SK-N-SH treated with all-trans-retinoic acid at 6 μM for 48 hours (cell line): ENCODE data around the gene PXDC1.

Experiments
- ATAC-seq: fragments of 200-7000 bp; cut with Tn5 transposase; 3 replicates; pipeline ENCODE4 v1.9.1; 2020; ENCODE audit warnings: mild to moderate bottlenecking, moderate library complexity
- ARNTL ChIP-seq: fragments of 450-650 bp; formaldehyde crosslinking; IDR thresholded peaks from 2 replicates; pipeline ENCODE4 v1.5.0; 2020; ENCODE audit warnings: low read depth, mild to moderate bottlenecking, moderate library complexity, borderline replicate concordance
- BACH2 ChIP-seq: fragments of 250-450 bp; sonication (Bioruptor Pico); IDR thresholded peaks from 2 replicates; pipeline ENCODE4 v1.9.0; 2021; ENCODE audit warnings: mild to moderate bottlenecking, borderline replicate concordance
- CSDC2 ChIP-seq: fragments of 250-450 bp; sonication (Bioruptor Pico); IDR thresholded peaks from 2 replicates; pipeline ENCODE4 v1.5.0; 2020; ENCODE audit warnings: mild to moderate bottlenecking, moderate library complexity
- CSRNP3 ChIP-seq: fragments of 250-450 bp; sonication (Bioruptor Pico); IDR thresholded peaks from 2 replicates; pipeline ENCODE4 v1.5.1; 2021; ENCODE audit warnings: mild to moderate bottlenecking, moderate library complexity
- ESRRG ChIP-seq: fragments of 250-450 bp; sonication (Bioruptor Pico); IDR thresholded peaks from 2 replicates; pipeline ENCODE4 v1.6.1; 2021; ENCODE audit warnings: mild to moderate bottlenecking
- GLIS3 ChIP-seq: fragments of 250-450 bp; sonication (Bioruptor Pico); IDR thresholded peaks from 2 replicates; pipeline ENCODE4 v1.5.0; 2020; ENCODE audit warnings: mild to moderate bottlenecking, moderate library complexity
- ISL1 ChIP-seq: fragments of 250-450 bp; sonication (Bioruptor Pico); IDR thresholded peaks from 2 replicates; pipeline ENCODE4 v2.1.2; 2022; ENCODE audit warnings: mild to moderate bottlenecking, moderate library complexity
- OSR1 ChIP-seq: fragments of 250-450 bp; sonication (Bioruptor Pico); IDR thresholded peaks from 2 replicates; pipeline ENCODE4 v1.8.0; 2022; ENCODE audit warnings: moderate library complexity, mild to moderate bottlenecking, inconsistent platforms
- POU6F1 ChIP-seq: fragments of 250-450 bp; sonication (Bioruptor Pico); IDR thresholded peaks from 2 replicates; pipeline ENCODE4 v1.8.0; 2021; ENCODE audit warnings: low read depth, mild to moderate bottlenecking, moderate library complexity, borderline replicate concordance
- PPARA ChIP-seq: fragments of 250-450 bp; sonication (Bioruptor Pico); IDR thresholded peaks from 2 replicates; pipeline ENCODE4 v1.5.0; 2020; ENCODE audit warnings: mild to moderate bottlenecking, borderline replicate concordance
- RARB ChIP-seq: fragments of 250-450 bp; sonication (Bioruptor Pico); IDR thresholded peaks from 2 replicates; pipeline ENCODE4 v1.8.0; 2021; ENCODE audit warnings: mild to moderate bottlenecking, moderate library complexity
- SNAI2 ChIP-seq: fragments of 250-450 bp; sonication (Bioruptor Pico); IDR thresholded peaks from 2 replicates; pipeline ENCODE4 v1.5.0; 2020; ENCODE audit warnings: mild to moderate bottlenecking, moderate library complexity
- TCF4 ChIP-seq: fragments of 250-450 bp; sonication (Bioruptor Pico); IDR thresholded peaks from 2 replicates; pipeline ENCODE4 v1.8.0; 2021; ENCODE audit warnings: mild to moderate bottlenecking, moderate library complexity, borderline replicate concordance
- TOX ChIP-seq: fragments of 250-450 bp; sonication (Bioruptor Pico); IDR thresholded peaks from 2 replicates; pipeline ENCODE4 v1.8.0; 2021; ENCODE audit warnings: mild to moderate bottlenecking, moderate library complexity, borderline replicate concordance
- TSHZ2 ChIP-seq: fragments of 250-450 bp; sonication (Bioruptor Pico); IDR thresholded peaks from 2 replicates; pipeline ENCODE4 v1.5.0; 2020; ENCODE audit warnings: mild to moderate bottlenecking, moderate library complexity
- ZC3H10 ChIP-seq: fragments of 250-450 bp; sonication (Bioruptor Pico); IDR thresholded peaks from 2 replicates; pipeline ENCODE4 v1.5.1; 2021; ENCODE audit warnings: mild to moderate bottlenecking, moderate library complexity
- ZFP3 ChIP-seq: fragments of 250-450 bp; sonication (Bioruptor Pico); IDR thresholded peaks from 2 replicates; pipeline ENCODE4 v1.5.0; 2020; ENCODE audit warnings: mild to moderate bottlenecking, moderate library complexity
- ZFP30 ChIP-seq: fragments of 450-650 bp; formaldehyde crosslinking; IDR thresholded peaks from 2 replicates; pipeline ENCODE4 v1.5.0; 2022; ENCODE audit warnings: mild to moderate bottlenecking, moderate library complexity
- ZNF70 ChIP-seq: fragments of 450-650 bp; formaldehyde crosslinking; IDR thresholded peaks from 2 replicates; pipeline ENCODE4 v1.5.0; 2020; ENCODE audit warnings: mild to moderate bottlenecking, moderate library complexity
- ZNF8 ChIP-seq: fragments of 450-650 bp; formaldehyde crosslinking; IDR thresholded peaks from 2 replicates; pipeline ENCODE4 v1.5.0; 2020; ENCODE audit warnings: mild to moderate bottlenecking, moderate library complexity
- TF ChIP-seq, protein P1 (sequence below): fragments of 250-450 bp; sonication (Bioruptor Pico); IDR thresholded peaks from 2 replicates; pipeline ENCODE4 v1.8.0; 2020; ENCODE audit warnings: mild to moderate bottlenecking, moderate library complexity, borderline replicate concordance
- TF ChIP-seq, protein P2 (sequence below): fragments of 250-450 bp; sonication (Bioruptor Pico); IDR thresholded peaks from 2 replicates; pipeline ENCODE4 v1.5.1; 2020; ENCODE audit warnings: low read depth, mild to moderate bottlenecking, moderate library complexity

PXDC1 gene

GRCh38 chr6:3698021-3698420, 53.5 kb downstream of the PXDC1 start:
- no peak for TF ChIP-seq ZFP3
- TF ChIP-seq ZNF8, result no peak
- no peak for TF ChIP-seq SNAI2 (CRISPR knock-in tag)
- TF ChIP-seq ZC3H10 (CRISPR knock-in tag), result no peak
- TF ChIP-seq, protein P1, sequence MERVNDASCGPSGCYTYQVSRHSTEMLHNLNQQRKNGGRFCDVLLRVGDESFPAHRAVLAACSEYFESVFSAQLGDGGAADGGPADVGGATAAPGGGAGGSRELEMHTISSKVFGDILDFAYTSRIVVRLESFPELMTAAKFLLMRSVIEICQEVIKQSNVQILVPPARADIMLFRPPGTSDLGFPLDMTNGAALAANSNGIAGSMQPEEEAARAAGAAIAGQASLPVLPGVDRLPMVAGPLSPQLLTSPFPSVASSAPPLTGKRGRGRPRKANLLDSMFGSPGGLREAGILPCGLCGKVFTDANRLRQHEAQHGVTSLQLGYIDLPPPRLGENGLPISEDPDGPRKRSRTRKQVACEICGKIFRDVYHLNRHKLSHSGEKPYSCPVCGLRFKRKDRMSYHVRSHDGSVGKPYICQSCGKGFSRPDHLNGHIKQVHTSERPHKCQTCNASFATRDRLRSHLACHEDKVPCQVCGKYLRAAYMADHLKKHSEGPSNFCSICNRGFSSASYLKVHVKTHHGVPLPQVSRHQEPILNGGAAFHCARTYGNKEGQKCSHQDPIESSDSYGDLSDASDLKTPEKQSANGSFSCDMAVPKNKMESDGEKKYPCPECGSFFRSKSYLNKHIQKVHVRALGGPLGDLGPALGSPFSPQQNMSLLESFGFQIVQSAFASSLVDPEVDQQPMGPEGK (CRISPR knock-in tag), result no peak
- no peak for TF ChIP-seq PPARA (CRISPR knock-in tag)
- no peak for TF ChIP-seq ZFP30 (CRISPR knock-in tag)
- TF ChIP-seq TCF4 (CRISPR knock-in tag), result no peak
- TF ChIP-seq ARNTL (CRISPR knock-in tag), result no peak
- TF ChIP-seq POU6F1 (CRISPR knock-in tag), result no peak
- no peak for TF ChIP-seq CSRNP3 (CRISPR knock-in tag)
- no peak for TF ChIP-seq GLIS3 (CRISPR knock-in tag)
- no peak for TF ChIP-seq RARB (CRISPR knock-in tag)
- TF ChIP-seq ZNF70 (CRISPR knock-in tag), result no peak
- no peak for TF ChIP-seq TSHZ2 (CRISPR knock-in tag)
- ATAC-seq, result no peak

- TF ChIP-seq ESRRG (CRISPR knock-in tag), result no peak
- TF ChIP-seq PPARA (CRISPR knock-in tag), result no peak
- TF ChIP-seq BACH2 (CRISPR knock-in tag), result no peak
- TF ChIP-seq ARNTL (CRISPR knock-in tag), result no peak
- no peak for TF ChIP-seq OSR1 (CRISPR knock-in tag)
- TF ChIP-seq ZNF8, result no peak
- no peak for TF ChIP-seq CSDC2 (CRISPR knock-in tag)
- no peak for TF ChIP-seq POU6F1 (CRISPR knock-in tag)
- TF ChIP-seq GLIS3 (CRISPR knock-in tag), result no peak
- TF ChIP-seq ZFP3, result no peak
- no peak for TF ChIP-seq ISL1 (CRISPR knock-in tag)
- no peak for TF ChIP-seq ZC3H10 (CRISPR knock-in tag)
- no peak for TF ChIP-seq TOX
- TF ChIP-seq RARB (CRISPR knock-in tag), result no peak
- TF ChIP-seq, protein P1 (CRISPR knock-in tag), result no peak
- TF ChIP-seq CSRNP3 (CRISPR knock-in tag), result no peak
- no peak for TF ChIP-seq SNAI2 (CRISPR knock-in tag)
- TF ChIP-seq, protein P2, sequence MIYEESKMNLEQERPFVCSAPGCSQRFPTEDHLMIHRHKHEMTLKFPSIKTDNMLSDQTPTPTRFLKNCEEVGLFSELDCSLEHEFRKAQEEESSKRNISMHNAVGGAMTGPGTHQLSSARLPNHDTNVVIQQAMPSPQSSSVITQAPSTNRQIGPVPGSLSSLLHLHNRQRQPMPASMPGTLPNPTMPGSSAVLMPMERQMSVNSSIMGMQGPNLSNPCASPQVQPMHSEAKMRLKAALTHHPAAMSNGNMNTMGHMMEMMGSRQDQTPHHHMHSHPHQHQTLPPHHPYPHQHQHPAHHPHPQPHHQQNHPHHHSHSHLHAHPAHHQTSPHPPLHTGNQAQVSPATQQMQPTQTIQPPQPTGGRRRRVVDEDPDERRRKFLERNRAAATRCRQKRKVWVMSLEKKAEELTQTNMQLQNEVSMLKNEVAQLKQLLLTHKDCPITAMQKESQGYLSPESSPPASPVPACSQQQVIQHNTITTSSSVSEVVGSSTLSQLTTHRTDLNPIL (CRISPR knock-in tag), result no peak
- TF ChIP-seq, all 23 proteins: peak for 0
- no peak; the same call in 2 of the 3 replicates for ATAC-seq
These were observed 53.9 kb downstream of the PXDC1 start for GRCh38 chr6:3697609-3698008.
